Endothelial cell of umbilical vein (primary cell): ENCODE data around the gene PCDHB5.
"Not testable (repeated sequence)": the region's sequence is repeated elsewhere in the genome, so short reads cannot be mapped to it uniquely, and the experiment has no call there.

ENCODE experiments used
- CTCF ChIP-seq, 2 donors: IDR thresholded peaks; 1 replicate in 1 of 2; 2 replicates in 1 of 2; pipeline ENCODE4 v1.5.1; 2011; ENCODE audit warnings: low read length in 2 of 2, mild to moderate bottlenecking in 2 of 2, moderate library complexity in 2 of 2, control low read depth in 1 of 2, inconsistent platforms in 1 of 2, low read depth in 1 of 2; ENCODE audit not compliant: insufficient read depth in 1 of 2; ENCODE audit errors: extremely low read depth in 1 of 2
- EZH2 ChIP-seq: IDR thresholded peaks from 2 replicates; pipeline ENCODE4 v1.6.1; 2012; ENCODE audit warnings: borderline replicate concordance, low read depth, mild to moderate bottlenecking, moderate library complexity, low read length, inconsistent platforms; ENCODE audit not compliant: severe bottlenecking
- FOS ChIP-seq: IDR thresholded peaks from 2 replicates; pipeline ENCODE4 v1.6.1; 2011; ENCODE audit warnings: mild to moderate bottlenecking, low read length, moderate library complexity, borderline replicate concordance; ENCODE audit not compliant: insufficient read depth
- GATA2 ChIP-seq: IDR thresholded peaks from 2 replicates; pipeline ENCODE4 v1.7.0; 2011; ENCODE audit warnings: low read depth, mild to moderate bottlenecking, moderate library complexity, mixed read lengths, low read length; ENCODE audit not compliant: insufficient read length, insufficient read depth
- JUN ChIP-seq: IDR thresholded peaks from 2 replicates; pipeline ENCODE4 v1.6.1; 2011; ENCODE audit warnings: borderline replicate concordance, low read depth; ENCODE audit not compliant: insufficient read length, insufficient read depth
- MYC ChIP-seq: IDR thresholded peaks from one replicate; pipeline ENCODE4 v1.6.1; 2011; ENCODE audit warnings: mild to moderate bottlenecking, low read depth, low read length
- POLR2A ChIP-seq: IDR thresholded peaks from 2 replicates; pipeline ENCODE4 v1.6.1; 2012; ENCODE audit warnings: low read depth, mild to moderate bottlenecking, control low read depth, low read length

DNA sequence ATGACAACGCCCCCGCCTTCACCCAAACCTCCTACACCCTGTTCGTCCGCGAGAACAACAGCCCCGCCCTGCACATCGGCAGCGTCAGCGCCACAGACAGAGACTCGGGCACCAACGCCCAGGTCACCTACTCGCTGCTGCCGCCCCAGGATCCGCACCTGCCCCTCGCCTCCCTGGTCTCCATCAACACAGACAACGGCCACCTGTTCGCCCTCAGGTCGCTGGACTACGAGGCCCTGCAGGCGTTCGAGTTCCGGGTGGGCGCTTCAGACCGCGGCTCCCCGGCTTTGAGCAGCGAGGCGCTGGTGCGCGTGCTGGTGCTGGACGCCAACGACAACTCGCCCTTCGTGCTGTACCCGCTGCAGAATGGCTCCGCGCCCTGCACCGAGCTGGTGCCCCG lies 44.4 kb downstream of the PCDHB5 start:
- not testable (repeated sequence) for TF ChIP-seq JUN; CTCF (IDR thresholded peaks at IDR 0.05; ENCODE audit: extremely low read depth in 1 of 2, insufficient read depth in 1 of 2, low read depth in 1 of 2, low read length in 2 of 2); MYC; FOS; POLR2A; GATA2; EZH2
